Ascending aorta (tissue), 2 donors: ENCODE measurements around the gene C1S. TPM values are rescaled to one million over a fixed set of nuclear protein-coding genes. Genes with fewer than 3 reads are reported as not detected.

Experiments
- DNase-seq, 2 donors: peaks; one replicate each; pipeline ENCODE4 v3.0.0-alpha.2; 2019; ENCODE audit warnings: low spot score in 2 of 2
- H3K27ac ChIP-seq, 2 donors: fragments of 200-600 bp; sonication (generic); one replicate each; pipeline ENCODE4 v1.5.1; 2016 to 2017; ENCODE audit warnings: mild to moderate bottlenecking in 1 of 2
- H3K27me3 ChIP-seq: fragments of 200-600 bp; sonication (generic); one replicate; pipeline ENCODE4 v1.5.1; 2017
- H3K36me3 ChIP-seq, 2 donors: fragments of 200-600 bp; sonication (generic); one replicate each; pipeline ENCODE4 v1.5.1; 2016
- H3K4me1 ChIP-seq, 2 donors: fragments of 200-600 bp; sonication (generic); one replicate each; pipeline ENCODE4 v1.5.1; 2016 to 2017; ENCODE audit warnings: mild to moderate bottlenecking in 1 of 2
- H3K4me3 ChIP-seq, 2 donors: fragments of 200-600 bp; sonication (generic); one replicate each; pipeline ENCODE4 v1.5.1; 2016 to 2017; ENCODE audit warnings: mild to moderate bottlenecking in 1 of 2
- H3K9me3 ChIP-seq, 2 donors: fragments of 200-600 bp; sonication (generic); one replicate each; pipeline ENCODE4 v1.5.1; 2016
- CTCF ChIP-seq, 3 experiments: fragments of 200-600 bp in 2 of 3; fragments of 450-650 bp in 1 of 3; sonication (generic) in 2 of 3; IDR thresholded peaks; one replicate each; pipeline ENCODE4 v1.5.1; 2016 to 2019; ENCODE audit warnings: antibody characterized with exemption in 3 of 3, mild to moderate bottlenecking in 1 of 3, moderate library complexity in 1 of 3
- intact Hi-C: fragments of 100-400 bp; cut with DNase I; formaldehyde crosslinking; loops from one replicate; pipeline ENCODE4 v1.15.1; 2023
- total RNA-seq: library from RNA; depleted of rRNA; stranded (reverse); fragments of >200 nt; gene quantifications from one replicate; pipeline ENCODE4 v1.1.0, GENCODE V29; 2016

C1S gene
- total RNA-seq, 1 donor from 2014 or later: 273 TPM

- TF ChIP-seq CTCF (IDR thresholded peaks at IDR 0.05): no peak
- Histone ChIP-seq H3K4me3 (peak overlapping the region in 1 of 2 donors; percentile 55), H3K9me3 (no peaks in the 10 kb centered on the region), H3K4me1 (peaks cover 0 to 17% of the 10 kb centered on the region in 2 donors), H3K36me3 (peaks cover 0 to 4% of the 10 kb centered on the region in 2 donors), H3K27me3 (no peaks in the 10 kb centered on the region), H3K27ac (peak overlapping the region; percentile 61 to 79)
- no peak for DNase-seq
- intact Hi-C loops: loop anchor here (1.0 to 10.0 kb wide), 6 partner anchors 20 to 125 kb away; partner anchors contain the start of genes C1R, C1RL and PEX5
These were observed 738 bp upstream of the C1S start for GRCh38 chr12:7059780-7060179.

DNA sequence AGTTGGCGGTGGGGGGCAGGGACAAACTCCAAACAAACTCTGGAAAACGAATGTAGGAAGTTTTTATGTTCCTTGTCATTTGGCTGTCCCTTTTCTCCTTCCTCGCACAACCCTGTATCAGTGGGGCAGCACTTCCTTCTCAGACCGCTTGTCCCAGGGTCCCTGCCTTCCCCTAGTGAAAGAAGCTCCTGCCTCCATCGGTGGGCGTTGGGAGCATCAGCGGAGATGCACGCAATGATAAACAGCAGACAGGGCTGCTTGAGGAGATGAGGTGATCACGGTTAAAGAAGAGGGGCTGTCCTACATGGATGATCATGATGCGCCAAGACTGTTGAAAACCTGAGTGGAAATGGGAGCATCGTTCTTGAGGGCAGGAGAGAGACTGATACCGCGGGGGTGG is 620 bp downstream of the C1S start:
- intact Hi-C loops: loop anchor here (10.0 kb wide), 1 partner anchor 124 kb away; the partner anchor contains the start of gene PEX5
- DNase-seq: no peak
- no peaks in the 10 kb centered on the region for H3K9me3 ChIP-seq
- TF ChIP-seq CTCF (IDR thresholded peaks at IDR 0.05): no peak
- H3K27me3 ChIP-seq: no peaks in the 10 kb centered on the region
- H3K36me3 ChIP-seq: peaks cover 4 to 11% of the 10 kb centered on the region in 2 donors
- peak overlapping the region; percentile 80 to 82 for H3K27ac ChIP-seq
- peak overlapping the region; percentile 34 to 55 for H3K4me3 ChIP-seq
- H3K4me1 ChIP-seq: peaks cover 0 to 17% of the 10 kb centered on the region in 2 donors

DNA sequence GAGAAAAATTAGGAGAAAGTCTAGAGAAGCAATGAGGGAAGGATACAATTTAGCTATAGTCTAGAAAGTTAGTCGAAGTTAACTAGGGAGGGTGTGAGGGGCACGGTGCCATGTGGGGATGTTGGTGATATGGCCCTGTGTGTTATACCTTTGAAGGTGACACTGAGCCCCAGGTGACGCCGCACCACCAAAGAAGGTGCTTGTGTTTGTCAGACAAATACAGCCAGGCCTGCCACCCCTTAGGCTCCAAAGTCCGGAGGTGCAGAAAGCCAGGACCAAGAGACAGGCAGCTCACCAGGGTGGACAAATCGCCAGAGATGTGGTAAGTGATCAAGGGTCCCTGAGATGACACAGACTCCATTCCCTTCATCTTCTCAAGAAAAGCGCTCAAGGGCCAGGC is 1.1 kb downstream of the C1S start:
- no peaks in the 10 kb centered on the region for H3K27me3 ChIP-seq
- H3K4me1 ChIP-seq: peaks cover 0 to 17% of the 10 kb centered on the region in 2 donors
- TF ChIP-seq CTCF (IDR thresholded peaks at IDR 0.05): no peak
- H3K27ac ChIP-seq: peak overlapping the region; percentile 80 to 82
- intact Hi-C loops: loop anchor here (10.0 kb wide), 1 partner anchor 123 kb away; the partner anchor contains the start of gene PEX5
- peak overlapping the region; percentile 34 to 55 for H3K4me3 ChIP-seq
- H3K36me3 ChIP-seq: peaks cover 4 to 16% of the 10 kb centered on the region in 2 donors
- H3K9me3 ChIP-seq: no peaks in the 10 kb centered on the region
- DNase-seq: no peak

DNA sequence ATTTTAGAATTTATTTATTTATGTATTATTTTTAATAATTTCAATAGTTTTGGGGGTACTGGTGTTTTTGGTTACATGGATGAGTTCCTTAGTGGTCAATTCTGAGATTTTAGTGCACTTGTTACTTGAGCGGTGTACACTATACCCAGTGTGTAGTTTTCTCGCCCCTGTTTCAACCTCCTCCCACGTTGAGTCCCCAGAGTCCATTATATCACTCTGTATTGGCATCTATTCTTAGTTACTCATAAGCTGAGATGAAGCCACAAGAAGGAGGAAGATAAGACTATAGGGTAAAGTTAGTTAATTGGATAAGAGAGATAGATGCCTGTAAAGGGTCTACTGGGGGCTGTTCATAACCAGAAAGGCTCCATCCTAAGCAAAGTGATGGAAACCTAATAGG is 4.0 kb downstream of the C1S start:
- Histone ChIP-seq H3K4me3 (no peak overlapping the region), H3K27ac (no peak overlapping the region), H3K27me3 (no peaks in the 10 kb centered on the region), H3K9me3 (no peaks in the 10 kb centered on the region), H3K36me3 (peaks cover 12 to 29% of the 10 kb centered on the region in 2 donors), H3K4me1 (peaks cover 0 to 15% of the 10 kb centered on the region in 2 donors)
- no peak for DNase-seq
- TF ChIP-seq CTCF (IDR thresholded peaks at IDR 0.05): no peak
- intact Hi-C loops: loop anchor here (10.0 kb wide), 1 partner anchor 120 kb away; the partner anchor contains the start of gene PEX5

DNA sequence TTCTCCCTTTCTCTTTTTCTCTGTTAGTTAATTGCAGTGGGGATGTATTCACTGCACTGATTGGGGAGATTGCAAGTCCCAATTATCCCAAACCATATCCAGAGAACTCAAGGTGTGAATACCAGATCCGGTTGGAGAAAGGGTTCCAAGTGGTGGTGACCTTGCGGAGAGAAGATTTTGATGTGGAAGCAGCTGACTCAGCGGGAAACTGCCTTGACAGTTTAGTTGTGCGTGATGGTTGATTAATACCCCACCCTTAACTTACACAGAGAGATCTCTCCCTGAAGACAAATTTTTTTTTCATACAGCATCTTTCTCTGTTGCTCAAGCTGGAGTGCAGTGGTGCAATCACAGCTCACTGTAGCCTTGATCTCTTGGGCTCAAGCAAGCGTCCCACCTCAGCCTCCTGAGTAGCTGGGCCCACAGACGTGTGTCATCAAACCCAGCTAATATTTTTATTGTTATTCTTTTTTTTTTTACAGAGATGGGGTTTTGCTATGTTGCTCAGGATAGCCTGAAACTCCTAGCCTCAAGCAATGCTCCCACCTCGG is 4.6 kb downstream of the C1S start:
- no peak overlapping the region for H3K27ac ChIP-seq
- H3K9me3 ChIP-seq: no peaks in the 10 kb centered on the region
- H3K4me3 ChIP-seq: no peak overlapping the region
- DNase-seq: no peak
- TF ChIP-seq CTCF (IDR thresholded peaks at IDR 0.05): no peak
- no peaks in the 10 kb centered on the region for H3K27me3 ChIP-seq
- intact Hi-C loops: loop anchor here (10.0 kb wide), 1 partner anchor 120 kb away; the partner anchor contains the start of gene PEX5
- H3K4me1 ChIP-seq: peaks cover 0 to 9% of the 10 kb centered on the region in 2 donors
- peaks cover 13 to 35% of the 10 kb centered on the region in 2 donors for H3K36me3 ChIP-seq
